IPS-15b (cell line): ENCODE measurements around the gene ITGAE.

Experiments
- H3K27me3 ChIP-seq: one replicate; pipeline ENCODE4 v1.6.1; 2013; ENCODE audit warnings: low read length; ENCODE audit not compliant: control insufficient read depth, insufficient read depth
- H3K36me3 ChIP-seq: one replicate; pipeline ENCODE4 v1.6.1; 2013; ENCODE audit warnings: low read length; ENCODE audit not compliant: control insufficient read depth, insufficient read depth
- H3K4me1 ChIP-seq: one replicate; pipeline ENCODE4 v1.6.1; 2013; ENCODE audit warnings: mild to moderate bottlenecking, low read length; ENCODE audit not compliant: control insufficient read depth, insufficient read depth
- H3K4me3 ChIP-seq: one replicate; pipeline ENCODE4 v1.5.1; 2013; ENCODE audit warnings: low read depth, low read length
- H3K9ac ChIP-seq: one replicate; pipeline ENCODE4 v1.6.1; 2013; ENCODE audit warnings: low read depth, mild to moderate bottlenecking, low read length
- H3K9me3 ChIP-seq: one replicate; pipeline ENCODE4 v1.6.1; 2013; ENCODE audit warnings: mild to moderate bottlenecking, low read length; ENCODE audit not compliant: control insufficient read depth, insufficient read depth

ITGAE gene

GRCh38 chr17:3765981-3766380 is 35.0 kb downstream of the ITGAE start:
- no peak overlapping the region for H3K9ac ChIP-seq
- no peaks in the 10 kb centered on the region for H3K9me3 ChIP-seq
- H3K4me3 ChIP-seq = no peak overlapping the region
- H3K27me3 ChIP-seq = no peaks in the 10 kb centered on the region
- H3K36me3 ChIP-seq = no peaks in the 10 kb centered on the region
- no peaks in the 10 kb centered on the region for H3K4me1 ChIP-seq

- no peaks in the 10 kb centered on the region for H3K9me3 ChIP-seq
- H3K9ac ChIP-seq = no peak overlapping the region
- no peaks in the 10 kb centered on the region for H3K27me3 ChIP-seq
- no peaks in the 10 kb centered on the region for H3K4me1 ChIP-seq
- H3K4me3 ChIP-seq = no peak overlapping the region
- H3K36me3 ChIP-seq = no peaks in the 10 kb centered on the region
These were observed 37.2 kb downstream of the ITGAE start for GRCh38 chr17:3763777-3764170.

GRCh38 chr17:3762922-3763776 is 37.8 kb downstream of the ITGAE start:
- Histone ChIP-seq H3K36me3 (no peaks in the 10 kb centered on the region), H3K9me3 (no peaks in the 10 kb centered on the region), H3K9ac (no peak overlapping the region), H3K4me3 (no peak overlapping the region), H3K27me3 (no peaks in the 10 kb centered on the region), H3K4me1 (no peaks in the 10 kb centered on the region)

GRCh38 chr17:3761918-3762380 is 39.0 kb downstream of the ITGAE start:
- Histone ChIP-seq H3K9ac (no peak overlapping the region), H3K4me3 (no peak overlapping the region), H3K36me3 (no peaks in the 10 kb centered on the region), H3K27me3 (no peaks in the 10 kb centered on the region), H3K4me1 (no peaks in the 10 kb centered on the region), H3K9me3 (no peaks in the 10 kb centered on the region)

- Histone ChIP-seq H3K4me3 (no peak overlapping the region), H3K27me3 (no peaks in the 10 kb centered on the region), H3K9ac (no peak overlapping the region), H3K36me3 (no peaks in the 10 kb centered on the region), H3K4me1 (no peaks in the 10 kb centered on the region), H3K9me3 (no peaks in the 10 kb centered on the region)
These were observed 39.7 kb downstream of the ITGAE start for GRCh38 chr17:3761036-3761917.

- Histone ChIP-seq H3K9ac (no peak overlapping the region), H3K27me3 (no peaks in the 10 kb centered on the region), H3K4me1 (no peaks in the 10 kb centered on the region), H3K9me3 (no peaks in the 10 kb centered on the region), H3K4me3 (no peak overlapping the region), H3K36me3 (no peaks in the 10 kb centered on the region)
These were observed 41.3 kb downstream of the ITGAE start for GRCh38 chr17:3759597-3760216.

GRCh38 chr17:3755335-3756030 is 45.5 kb downstream of the ITGAE start:
- Histone ChIP-seq H3K27me3 (no peaks in the 10 kb centered on the region), H3K36me3 (no peaks in the 10 kb centered on the region), H3K9ac (peak overlapping the region; percentile 73), H3K4me3 (peak overlapping the region; percentile 88), H3K4me1 (no peaks in the 10 kb centered on the region), H3K9me3 (no peaks in the 10 kb centered on the region)

GRCh38 chr17:3754458-3755334 is 46.3 kb downstream of the ITGAE start:
- Histone ChIP-seq H3K9ac (peak overlapping the region; percentile 73), H3K27me3 (no peaks in the 10 kb centered on the region), H3K4me1 (no peaks in the 10 kb centered on the region), H3K36me3 (no peaks in the 10 kb centered on the region), H3K9me3 (no peaks in the 10 kb centered on the region), H3K4me3 (peak overlapping the region; percentile 88)

GRCh38 chr17:3754066-3754457 is 46.9 kb downstream of the ITGAE start:
- no peaks in the 10 kb centered on the region for H3K27me3 ChIP-seq
- H3K9me3 ChIP-seq = no peaks in the 10 kb centered on the region
- H3K4me1 ChIP-seq = no peaks in the 10 kb centered on the region
- H3K4me3 ChIP-seq = peak overlapping the region; percentile 26
- no peaks in the 10 kb centered on the region for H3K36me3 ChIP-seq
- H3K9ac ChIP-seq = peak overlapping the region; percentile 37

- Histone ChIP-seq H3K9ac (peak overlapping the region; percentile 37), H3K36me3 (no peaks in the 10 kb centered on the region), H3K4me3 (no peak overlapping the region), H3K27me3 (no peaks in the 10 kb centered on the region), H3K9me3 (no peaks in the 10 kb centered on the region), H3K4me1 (no peaks in the 10 kb centered on the region)
These were observed 47.4 kb downstream of the ITGAE start for GRCh38 chr17:3753624-3754023.
